WTC11 (cell line): Measurements from ENCODE around the gene ICE2. TPM values are rescaled to one million over a fixed set of nuclear protein-coding genes. Genes with fewer than 3 reads are reported as not detected.

Experiments
- ATAC-seq: fragments of 200-7000 bp; cut with Tn5 transposase; 2 replicates; pipeline ENCODE4 v1.10.0; 2021; ENCODE audit warnings: mild to moderate bottlenecking, moderate library complexity
- CTCF ChIA-PET: fragments of 300-600 bp; sonication (Branson Sonifier 250); formaldehyde crosslinking; loops from one replicate; lab custom pipeline; 2021; ENCODE audit warnings: antibody characterized with exemption; lab: Charles Lee
- POLR2A ChIA-PET: fragments of 350-600 bp; sonication (Branson Sonifier 250); formaldehyde crosslinking; loops from one replicate; lab custom pipeline; 2021; ENCODE audit warnings: antibody characterized with exemption; lab: Charles Lee
- DNase-seq: peaks from one replicate; pipeline ENCODE4 v3.0.0; 2021; ENCODE audit warnings: low spot score
- H3K27ac Mint-ChIP-seq: 2 replicates; pipeline ENCODE4 v1.8.0; 2021; ENCODE audit warnings: mixed read lengths
- H3K27me3 Mint-ChIP-seq: 2 replicates; pipeline ENCODE4 v1.8.0; 2021; ENCODE audit warnings: low read depth, mild to moderate bottlenecking, moderate library complexity, mixed read lengths
- H3K36me3 Mint-ChIP-seq: 2 replicates; pipeline ENCODE4 v1.8.0; 2021; ENCODE audit warnings: mixed read lengths
- H3K4me1 Mint-ChIP-seq: 2 replicates; pipeline ENCODE4 v1.8.0; 2022; ENCODE audit warnings: mixed read lengths
- H3K4me3 Mint-ChIP-seq: 2 replicates; pipeline ENCODE4 v1.8.0; 2021; ENCODE audit warnings: mild to moderate bottlenecking, moderate library complexity, mixed read lengths
- H3K9me3 Mint-ChIP-seq: 2 replicates; pipeline ENCODE4 v1.8.0; 2021; ENCODE audit warnings: mixed read lengths
- AR ChIP-seq: fragments of 250-450 bp; sonication (Bioruptor Pico); IDR thresholded peaks from 2 replicates; pipeline ENCODE4 v1.9.0; 2021; ENCODE audit warnings: mild to moderate bottlenecking
- ATF6 ChIP-seq: sonication (generic); formaldehyde crosslinking; IDR thresholded peaks from 2 replicates; pipeline ENCODE4 v1.8.1; 2023; ENCODE audit warnings: mild to moderate bottlenecking, missing genetic modification reagents
- CBFB ChIP-seq: sonication (generic); formaldehyde crosslinking; IDR thresholded peaks from 2 replicates; pipeline ENCODE4 v1.8.1; 2022; ENCODE audit warnings: mild to moderate bottlenecking, low read depth, missing genetic modification reagents
- E2F1 ChIP-seq: sonication (generic); formaldehyde crosslinking; IDR thresholded peaks from 2 replicates; pipeline ENCODE4 v1.8.0; 2022; ENCODE audit warnings: mild to moderate bottlenecking, missing genetic modification reagents
- EMX1 ChIP-seq: fragments of 250-450 bp; sonication (Bioruptor Pico); IDR thresholded peaks from 2 replicates; pipeline ENCODE4 v1.8.0; 2021; ENCODE audit warnings: mild to moderate bottlenecking
- FOXP1 ChIP-seq: sonication (generic); formaldehyde crosslinking; IDR thresholded peaks from 2 replicates; pipeline ENCODE4 v1.8.0; 2022; ENCODE audit warnings: missing genetic modification reagents, mild to moderate bottlenecking, moderate library complexity, borderline replicate concordance
- GRHL2 ChIP-seq: fragments of 250-450 bp; sonication (Bioruptor Pico); IDR thresholded peaks from 2 replicates; pipeline ENCODE4 v1.8.0; 2022; ENCODE audit warnings: mild to moderate bottlenecking, moderate library complexity; ENCODE audit not compliant: insufficient replicate concordance, severe bottlenecking
- HMGA2 ChIP-seq: fragments of 250-450 bp; sonication (Bioruptor Pico); IDR thresholded peaks from 2 replicates; pipeline ENCODE4 v1.4.0; 2021; ENCODE audit warnings: mild to moderate bottlenecking, moderate library complexity
- HMGXB4 ChIP-seq: sonication (generic); formaldehyde crosslinking; IDR thresholded peaks from 2 replicates; pipeline ENCODE4 v1.8.1; 2023; ENCODE audit warnings: mild to moderate bottlenecking, moderate library complexity, missing genetic modification reagents
- IRF2 ChIP-seq: sonication (generic); formaldehyde crosslinking; IDR thresholded peaks from 2 replicates; pipeline ENCODE4 v1.8.0; 2022; ENCODE audit warnings: low read depth, missing genetic modification reagents, borderline replicate concordance
- MLX ChIP-seq: sonication (generic); formaldehyde crosslinking; IDR thresholded peaks from 2 replicates; pipeline ENCODE4 v1.8.1; 2023; ENCODE audit warnings: mild to moderate bottlenecking, missing genetic modification reagents, moderate library complexity
- RORB ChIP-seq: fragments of 250-450 bp; sonication (Bioruptor Pico); IDR thresholded peaks from 2 replicates; pipeline ENCODE4 v1.9.0; 2021; ENCODE audit warnings: mild to moderate bottlenecking
- SOX15 ChIP-seq: fragments of 250-450 bp; sonication (Bioruptor Pico); IDR thresholded peaks from 2 replicates; pipeline ENCODE4 v1.9.0; 2021; ENCODE audit warnings: mild to moderate bottlenecking
- TCF7 ChIP-seq: sonication (generic); formaldehyde crosslinking; IDR thresholded peaks from 2 replicates; pipeline ENCODE4 v1.8.0; 2022; ENCODE audit warnings: mild to moderate bottlenecking, low read depth, missing genetic modification reagents, moderate library complexity
- ZNF121 ChIP-seq: sonication (generic); formaldehyde crosslinking; IDR thresholded peaks from 2 replicates; pipeline ENCODE4 v1.8.0; 2023; ENCODE audit warnings: missing genetic modification reagents
- ZNF317 ChIP-seq: sonication (generic); formaldehyde crosslinking; IDR thresholded peaks from 2 replicates; pipeline ENCODE4 v1.8.1; 2023; ENCODE audit warnings: low read depth, mild to moderate bottlenecking, moderate library complexity, missing genetic modification reagents, borderline replicate concordance
- ZNF396 ChIP-seq: fragments of 250-450 bp; sonication (Bioruptor Pico); IDR thresholded peaks from 2 replicates; pipeline ENCODE4 v1.8.0; 2021; ENCODE audit warnings: mild to moderate bottlenecking, moderate library complexity, borderline replicate concordance
- ZNF423 ChIP-seq: fragments of 250-450 bp; sonication (Bioruptor Pico); IDR thresholded peaks from 2 replicates; pipeline ENCODE4 v2.1.2; 2022; ENCODE audit warnings: mild to moderate bottlenecking, moderate library complexity
- ZNF532 ChIP-seq: fragments of 250-450 bp; sonication (Bioruptor Pico); IDR thresholded peaks from 2 replicates; pipeline ENCODE4 v1.9.0; 2021; ENCODE audit warnings: mild to moderate bottlenecking, borderline replicate concordance
- total RNA-seq: library from RNA; stranded (reverse); gene quantifications from 3 replicates; pipeline ENCODE4 v1.2.3, GENCODE V29; 2021
- TF ChIP-seq, protein P1 (sequence below): sonication (generic); formaldehyde crosslinking; IDR thresholded peaks from 2 replicates; pipeline ENCODE4 v1.8.0; 2022; ENCODE audit warnings: mild to moderate bottlenecking, missing genetic modification reagents

ICE2 gene
- total RNA-seq, 1 experiment from 2014 or later = 76.9 TPM

DNA sequence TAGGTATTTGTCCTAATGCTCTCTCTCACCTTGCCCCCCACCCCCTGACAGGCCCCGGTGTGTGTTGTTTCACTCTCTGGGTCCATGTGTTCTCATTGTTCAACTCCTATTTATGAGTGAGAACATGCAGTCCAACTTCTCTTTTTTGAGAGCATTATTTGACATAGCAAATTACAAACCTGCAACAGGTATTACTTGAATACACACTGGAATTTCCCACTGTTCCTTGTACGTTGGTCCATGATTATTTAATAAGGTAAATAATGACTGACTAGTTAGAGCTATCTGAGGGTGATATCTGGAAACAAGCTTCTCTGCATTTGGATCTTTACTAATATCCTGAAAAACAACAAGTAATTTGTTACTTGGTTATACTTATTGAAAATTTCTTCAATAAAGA lies 24.1 kb downstream of the ICE2 start:
- POLR2A ChIA-PET = no interaction called here
- Mint-ChIP-seq H3K27ac (no peak overlapping the region), H3K4me1 (no peaks in the 10 kb centered on the region), H3K27me3 (no peaks in the 10 kb centered on the region), H3K36me3 (peaks cover 25% of the 10 kb centered on the region), H3K4me3 (no peak overlapping the region), H3K9me3 (no peaks in the 10 kb centered on the region)
- CTCF ChIA-PET = no interaction called here
- ATAC-seq (no peak), DNase-seq (no peak)
- TF ChIP-seq, protein P1, sequence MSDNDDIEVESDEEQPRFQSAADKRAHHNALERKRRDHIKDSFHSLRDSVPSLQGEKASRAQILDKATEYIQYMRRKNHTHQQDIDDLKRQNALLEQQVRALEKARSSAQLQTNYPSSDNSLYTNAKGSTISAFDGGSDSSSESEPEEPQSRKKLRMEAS (CRISPR knock-in tag) = no peak
- TF ChIP-seq FOXP1 (CRISPR knock-in tag) (no peak), SOX15 (CRISPR knock-in tag) (no peak)

DNA sequence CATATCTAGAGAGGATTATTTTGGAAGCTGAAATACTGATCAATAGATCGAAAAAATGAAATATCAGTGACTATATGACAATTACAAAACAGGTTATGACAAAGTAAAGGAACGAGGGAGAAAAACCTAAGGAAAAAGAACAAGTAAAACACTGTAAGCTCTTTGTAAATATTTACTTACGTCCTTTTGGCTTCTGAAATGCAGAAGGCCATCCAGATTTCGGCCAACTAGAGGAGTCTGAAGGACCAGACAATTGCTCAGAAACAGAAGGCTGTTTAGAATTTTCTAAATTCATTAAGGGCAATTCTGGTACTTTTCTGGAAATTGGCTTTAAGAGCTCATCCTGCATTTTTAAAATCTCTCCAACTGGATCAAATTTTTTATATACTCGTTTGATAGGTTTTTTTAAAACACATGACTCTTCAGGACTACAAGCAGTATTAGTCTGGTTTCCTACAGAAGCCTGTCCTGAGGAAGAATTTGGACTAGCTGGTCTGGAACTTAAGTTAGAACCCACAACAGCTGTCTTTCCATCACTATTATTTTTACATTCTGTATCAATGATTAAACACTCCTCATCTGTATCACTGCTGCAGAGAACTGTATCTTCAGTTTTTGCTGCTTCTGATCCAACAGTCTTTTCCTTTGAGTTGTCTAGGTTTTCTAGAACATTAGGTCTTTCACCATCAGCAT lies 30.1 kb downstream of the ICE2 start:
- ATAC-seq = no peak
- H3K4me3 Mint-ChIP-seq = no peak overlapping the region
- TF ChIP-seq FOXP1 (CRISPR knock-in tag) (no peak), E2F1 (CRISPR knock-in tag) (no peak), RORB (CRISPR knock-in tag) (no peak), ZNF396 (no peak), CBFB (no peak), GRHL2 (CRISPR knock-in tag) (no peak), HMGXB4 (CRISPR knock-in tag) (no peak), IRF2 (CRISPR knock-in tag) (no peak), ZNF423 (CRISPR knock-in tag) (no peak), ZNF121 (CRISPR knock-in tag) (no peak), MLX (no peak), ATF6 (CRISPR knock-in tag) (no peak), ZNF317 (CRISPR knock-in tag) (no peak), EMX1 (no peak), ZNF532 (CRISPR knock-in tag) (no peak), TCF7 (CRISPR knock-in tag) (no peak), HMGA2 (CRISPR knock-in tag) (no peak), AR (CRISPR knock-in tag) (no peak)
- TF ChIP-seq, protein P1 (CRISPR knock-in tag) = no peak
- TF ChIP-seq, all 79 proteins: peak for 0
- DNase-seq = no peak
- Mint-ChIP-seq H3K27ac (no peak overlapping the region), H3K36me3 (peaks cover 47% of the 10 kb centered on the region), H3K27me3 (no peaks in the 10 kb centered on the region), H3K4me1 (no peaks in the 10 kb centered on the region), H3K9me3 (no peaks in the 10 kb centered on the region)
- ChIA-PET POLR2A (no interaction called here), CTCF (interaction anchor here (1.3 kb wide), 1 partner anchor 72 kb away, joined by 5 read pairs; no protein-coding TSS in a partner anchor)
